Activated gamma-delta T cell (primary cell): ENCODE results near the gene UBE2H.
"Not testable (repeated sequence)": the region's sequence is repeated elsewhere in the genome, so short reads cannot be mapped to it uniquely, and the experiment has no call there.

ENCODE experiments used
- DNase-seq: peaks from one replicate; lab custom pipeline; 2025; lab: John Stamatoyannopoulos, UW

Gene UBE2H

GRCh38 chr7:129872054-129872453, 80.7 kb downstream of the UBE2H start:
- no peak for DNase-seq

- no peak for DNase-seq
These were observed 82.1 kb downstream of the UBE2H start for GRCh38 chr7:129870668-129871067.

GRCh38 chr7:129866251-129866650, 86.5 kb downstream of the UBE2H start:
- no peak for DNase-seq

- no peak for DNase-seq
These were observed 86.9 kb downstream of the UBE2H start for GRCh38 chr7:129865925-129866201.

- no peak for DNase-seq
These were observed 87.5 kb downstream of the UBE2H start for GRCh38 chr7:129865093-129865924.

- DNase-seq, result not testable (repeated sequence)
These were observed 88.1 kb downstream of the UBE2H start for GRCh38 chr7:129864676-129865075.

- DNase-seq, result no peak
These were observed 88.7 kb downstream of the UBE2H start for GRCh38 chr7:129864042-129864441.

- DNase-seq, result no peak
These were observed 90.1 kb downstream of the UBE2H start for GRCh38 chr7:129862682-129863081.

GRCh38 chr7:129860784-129861183, 92.0 kb downstream of the UBE2H start:
- not testable (repeated sequence) for DNase-seq

- DNase-seq, result no peak
These were observed 93.6 kb downstream of the UBE2H start for GRCh38 chr7:129859183-129859582.

- DNase-seq, result no peak
These were observed 94.3 kb downstream of the UBE2H start for GRCh38 chr7:129858490-129858889.

- no peak for DNase-seq
These were observed 95.4 kb downstream of the UBE2H start for GRCh38 chr7:129857313-129857712.

GRCh38 chr7:129855935-129856717, 96.6 kb downstream of the UBE2H start:
- no peak for DNase-seq

- no peak for DNase-seq
These were observed 97.5 kb downstream of the UBE2H start for GRCh38 chr7:129855234-129855673.

- no peak for DNase-seq
These were observed 98.4 kb downstream of the UBE2H start for GRCh38 chr7:129854401-129854800.

- no peak for DNase-seq
These were observed 99.0 kb downstream of the UBE2H start for GRCh38 chr7:129853661-129854268.

- DNase-seq, result no peak
These were observed 101.0 kb downstream of the UBE2H start for GRCh38 chr7:129851809-129852208.

- no peak for DNase-seq
These were observed 101.6 kb downstream of the UBE2H start for GRCh38 chr7:129851174-129851573.

- no peak for DNase-seq
These were observed 104.3 kb downstream of the UBE2H start for GRCh38 chr7:129848436-129848835.

- DNase-seq, result no peak
These were observed 106.8 kb downstream of the UBE2H start for GRCh38 chr7:129845972-129846327.

GRCh38 chr7:129845178-129845971, 107.4 kb downstream of the UBE2H start:
- no peak for DNase-seq
